ENCODE measurements around the gene LAPTM4A.

Gene LAPTM4A

GRCh38 chr2:20064841-20065240 is 13.4 kb upstream of the LAPTM4A start:
- no peak overlapping the region for H3K4me3 ChIP-seq (ENCODE audit: low read depth, low read length)
- TF ChIP-seq CTCF (IDR thresholded peaks at IDR 0.05; ENCODE audit: borderline replicate concordance, insufficient read depth, low read depth, low read length): no peak

GRCh38 chr2:20064421-20064820 is 13.0 kb upstream of the LAPTM4A start:
- H3K4me3 ChIP-seq (ENCODE audit: low read depth, low read length): no peak overlapping the region
- no peak for TF ChIP-seq CTCF (IDR thresholded peaks at IDR 0.05; ENCODE audit: borderline replicate concordance, insufficient read depth, low read depth, low read length)

GRCh38 chr2:20062615-20063545 is 11.5 kb upstream of the LAPTM4A start:
- no peak overlapping the region for H3K4me3 ChIP-seq (ENCODE audit: low read depth, low read length)
- TF ChIP-seq CTCF (IDR thresholded peaks at IDR 0.05; ENCODE audit: borderline replicate concordance, insufficient read depth, low read depth, low read length): no peak

GRCh38 chr2:20061940-20062339 is 10.5 kb upstream of the LAPTM4A start:
- no peak overlapping the region for H3K4me3 ChIP-seq (ENCODE audit: low read depth, low read length)
- no peak for TF ChIP-seq CTCF (IDR thresholded peaks at IDR 0.05; ENCODE audit: borderline replicate concordance, insufficient read depth, low read depth, low read length)

- H3K4me3 ChIP-seq (ENCODE audit: low read depth, low read length): no peak overlapping the region
- no peak for TF ChIP-seq CTCF (IDR thresholded peaks at IDR 0.05; ENCODE audit: borderline replicate concordance, insufficient read depth, low read depth, low read length)
Observed at GRCh38 chr2:20061476-20061875, 10.0 kb upstream of the LAPTM4A start.

GRCh38 chr2:20060106-20060505 is 8.7 kb upstream of the LAPTM4A start:
- TF ChIP-seq CTCF (IDR thresholded peaks at IDR 0.05; ENCODE audit: borderline replicate concordance, insufficient read depth, low read depth, low read length): no peak
- H3K4me3 ChIP-seq (ENCODE audit: low read depth, low read length): no peak overlapping the region

- H3K4me3 ChIP-seq (ENCODE audit: low read depth, low read length): no peak overlapping the region
- TF ChIP-seq CTCF (IDR thresholded peaks at IDR 0.05; ENCODE audit: borderline replicate concordance, insufficient read depth, low read depth, low read length): no peak
Observed at GRCh38 chr2:20057268-20057667, 5.8 kb upstream of the LAPTM4A start.

All from GM12875 (cell line).